NCI-H510A (cell line): ENCODE results near the gene SIAH2.

ENCODE experiments used
- DNase-seq: peaks from one replicate; lab custom pipeline; 2025; lab: John Stamatoyannopoulos, UW

The SIAH2 gene

DNA sequence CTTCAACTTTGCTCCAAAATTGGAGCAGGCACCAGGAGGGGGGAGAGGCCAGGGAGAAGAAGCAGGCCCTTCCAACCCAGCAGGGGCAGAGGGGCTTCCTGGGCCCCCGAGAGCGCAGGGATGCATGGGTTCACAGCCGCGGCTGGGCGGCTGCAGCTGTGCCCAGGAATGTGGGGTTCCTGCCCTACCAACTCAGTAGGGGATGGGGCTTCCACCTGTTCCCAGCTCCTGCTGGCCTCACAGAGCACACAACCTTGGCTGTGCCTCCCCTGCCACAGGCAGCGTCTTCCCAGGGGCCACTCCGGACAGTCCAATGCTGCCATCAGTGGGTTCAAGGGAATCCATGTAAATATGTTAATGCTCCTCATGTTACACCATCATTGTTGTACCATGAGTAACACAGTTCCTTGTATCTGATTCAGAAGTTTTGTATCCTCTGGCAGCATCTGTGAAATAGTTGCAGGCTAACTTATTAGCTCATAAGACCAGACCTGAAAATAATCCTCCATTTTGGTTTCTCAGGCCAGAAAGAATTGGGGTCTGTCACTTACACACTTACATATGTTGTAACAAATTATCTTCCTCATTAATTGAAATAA lies 12.1 kb upstream of the SIAH2 start:
- DNase-seq, result no peak

GRCh38 chr3:150773616-150774192 lies 10.7 kb upstream of the SIAH2 start:
- no peak for DNase-seq

- DNase-seq, result no peak
Observed at GRCh38 chr3:150771600-150771999, 8.6 kb upstream of the SIAH2 start.

- no peak for DNase-seq
Observed at GRCh38 chr3:150770681-150771080, 7.7 kb upstream of the SIAH2 start.

- DNase-seq, result no peak
Observed at GRCh38 chr3:150766742-150767141, 3.8 kb upstream of the SIAH2 start.

DNA sequence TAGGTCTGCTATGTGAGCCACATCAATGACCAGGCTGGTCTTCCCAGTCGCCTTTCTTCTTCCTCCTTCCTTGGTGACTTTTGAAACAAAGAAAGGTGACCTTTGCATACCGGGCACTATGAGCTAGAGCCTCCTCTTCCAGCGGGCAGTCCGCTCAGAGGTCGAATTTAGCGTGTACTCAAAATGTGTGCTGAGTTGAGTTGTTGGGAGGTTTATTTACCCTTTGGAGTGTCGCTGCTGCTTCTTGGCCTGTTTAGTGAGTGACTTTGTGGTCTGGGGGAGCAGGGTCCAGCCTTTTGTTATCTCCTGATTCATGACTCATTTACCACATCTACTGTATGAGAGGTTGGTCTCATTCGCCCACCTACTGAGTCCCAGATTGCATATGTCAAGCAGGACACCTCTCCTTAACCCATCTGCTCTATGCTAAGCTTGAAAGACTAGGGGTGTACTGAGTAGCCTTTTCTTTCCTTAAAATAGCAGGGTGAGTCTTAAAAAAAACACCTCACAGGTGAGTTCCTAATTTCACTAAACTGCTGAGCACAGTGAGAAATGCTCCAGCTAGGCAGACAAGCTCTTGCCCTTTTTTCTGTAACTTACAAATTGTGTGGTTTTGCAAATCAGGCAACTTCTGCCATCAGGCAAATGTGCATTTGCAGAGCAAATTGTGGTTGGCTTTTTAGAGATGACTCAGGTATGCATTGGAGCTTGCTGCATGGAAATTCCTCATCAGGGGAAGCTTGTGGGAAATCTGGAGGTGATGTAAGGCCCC lies 3.2 kb upstream of the SIAH2 start:
- no peak for DNase-seq

DNA sequence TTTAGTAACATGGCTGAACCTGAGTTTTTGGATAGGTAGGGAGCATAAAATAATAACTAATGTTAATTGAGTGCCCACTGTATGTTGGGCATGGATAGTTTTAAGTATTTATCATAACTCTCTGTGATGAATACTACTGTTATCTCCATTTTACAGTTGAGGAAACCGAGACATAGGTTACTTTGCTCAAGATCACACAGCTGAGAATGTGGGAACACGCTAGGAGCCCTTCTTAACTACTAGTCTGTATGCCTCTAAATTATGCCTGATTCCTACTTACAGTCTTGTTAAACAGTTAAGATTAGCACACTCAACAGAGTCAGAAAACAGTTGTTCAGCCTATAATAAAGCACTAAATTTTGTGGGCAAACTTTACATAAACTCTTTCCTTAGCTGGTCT lies 2.0 kb upstream of the SIAH2 start:
- DNase-seq, result no peak

GRCh38 chr3:150764566-150764965 lies 1.6 kb upstream of the SIAH2 start:
- no peak for DNase-seq

- DNase-seq, result peak; percentile 42
Observed at GRCh38 chr3:150763841-150764483, 993 bp upstream of the SIAH2 start.

GRCh38 chr3:150762662-150763121 lies 277 bp downstream of the SIAH2 start:
- DNase-seq, result peak; percentile 48

DNA sequence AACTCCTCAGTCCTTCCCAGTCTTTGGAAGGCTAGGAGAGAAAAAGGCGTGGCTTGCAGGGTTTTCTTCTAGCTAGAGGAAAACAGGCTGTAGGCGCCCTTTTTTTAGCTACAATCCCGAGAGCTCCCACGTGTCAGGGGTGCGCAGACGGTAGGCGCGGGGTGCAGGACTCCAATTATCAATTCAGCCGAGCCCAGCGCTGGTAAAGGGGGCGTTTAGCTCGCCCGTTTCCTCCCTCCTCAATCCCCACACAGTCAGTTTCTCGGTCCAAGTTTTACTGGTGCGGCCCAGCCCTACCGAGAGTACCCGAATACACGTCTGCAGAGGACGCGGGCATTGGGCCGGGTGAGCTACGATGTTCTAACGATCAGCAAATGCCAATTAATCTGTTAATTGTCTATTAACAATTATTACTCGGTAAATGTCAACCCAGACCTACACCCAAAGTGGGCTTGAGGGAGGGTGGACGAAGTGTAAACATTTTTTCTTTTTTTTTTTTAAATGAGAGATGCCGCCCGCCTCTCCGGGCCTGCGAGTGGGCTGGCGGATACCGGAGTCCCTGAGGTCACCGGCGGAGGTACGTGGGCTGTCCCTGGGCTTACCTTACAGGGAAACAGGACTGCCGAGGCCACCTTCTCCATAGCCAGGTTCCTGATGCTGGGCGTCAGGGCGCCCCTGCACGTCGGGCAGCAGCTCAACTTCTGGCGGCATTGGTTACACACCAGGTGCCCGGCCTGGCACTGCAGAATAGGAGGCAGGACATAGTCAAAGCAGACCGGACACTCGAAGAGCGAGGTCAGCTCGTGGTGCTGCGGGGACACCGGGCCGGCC lies 923 bp downstream of the SIAH2 start:
- no peak for DNase-seq

GRCh38 chr3:150760431-150761200 lies 2.4 kb downstream of the SIAH2 start:
- no peak for DNase-seq

DNA sequence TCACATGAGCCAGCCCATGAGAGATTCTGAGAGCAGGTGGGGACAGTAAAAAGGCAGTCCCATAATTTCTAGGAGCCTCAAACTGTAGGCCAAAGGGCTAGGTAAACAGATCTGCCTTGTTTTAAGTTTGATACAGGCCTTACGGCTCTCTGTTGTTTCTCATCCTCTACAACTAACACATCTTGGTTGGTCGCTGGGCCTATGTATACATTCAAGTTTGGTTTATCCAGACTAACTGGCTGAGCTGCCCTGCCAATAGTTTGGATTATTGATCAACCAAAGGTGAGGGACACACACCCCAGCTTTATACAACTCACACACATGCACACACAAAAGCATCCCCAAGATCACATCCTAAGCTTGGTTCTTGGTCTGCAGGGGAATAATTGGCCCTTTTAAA lies 3.0 kb downstream of the SIAH2 start:
- DNase-seq, result no peak

DNA sequence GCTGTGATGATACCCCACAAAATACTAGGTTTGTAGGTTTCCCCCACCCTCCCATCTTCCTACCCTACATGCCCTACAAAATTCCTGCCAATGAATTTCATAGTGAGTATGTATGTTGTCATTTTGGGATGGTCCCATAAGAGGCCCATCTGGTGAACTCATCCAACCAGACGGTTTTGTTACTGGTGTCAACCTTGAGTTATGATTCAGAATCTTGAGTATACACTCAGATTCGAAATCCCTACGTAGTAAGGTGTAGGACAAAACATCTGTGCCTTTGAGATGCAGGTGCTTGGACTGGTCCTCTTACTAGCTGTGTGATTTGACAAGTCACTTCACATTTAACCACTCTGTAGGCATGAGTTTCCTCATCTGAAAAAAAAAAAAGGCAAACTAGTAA lies 3.6 kb downstream of the SIAH2 start:
- no peak for DNase-seq

DNA sequence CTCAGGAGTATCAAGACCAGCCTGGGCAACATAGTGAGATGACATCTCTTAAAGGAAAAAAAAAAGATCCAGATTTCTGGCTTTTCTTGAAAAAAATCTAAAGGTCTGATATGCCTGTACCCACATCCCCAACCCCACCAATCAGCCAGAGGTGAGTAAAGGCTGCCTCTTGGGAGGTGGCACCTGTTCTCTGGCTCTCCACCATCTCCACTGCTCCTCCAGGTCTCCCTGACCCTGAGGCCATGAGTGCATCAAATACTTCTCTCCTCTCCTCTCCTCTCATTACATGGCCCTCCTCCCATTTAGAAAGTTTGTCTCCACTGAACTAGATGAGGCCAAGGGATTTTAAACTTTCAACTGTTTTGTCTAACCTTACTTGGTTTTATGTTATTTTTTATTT lies 5.2 kb downstream of the SIAH2 start:
- no peak for DNase-seq

DNA sequence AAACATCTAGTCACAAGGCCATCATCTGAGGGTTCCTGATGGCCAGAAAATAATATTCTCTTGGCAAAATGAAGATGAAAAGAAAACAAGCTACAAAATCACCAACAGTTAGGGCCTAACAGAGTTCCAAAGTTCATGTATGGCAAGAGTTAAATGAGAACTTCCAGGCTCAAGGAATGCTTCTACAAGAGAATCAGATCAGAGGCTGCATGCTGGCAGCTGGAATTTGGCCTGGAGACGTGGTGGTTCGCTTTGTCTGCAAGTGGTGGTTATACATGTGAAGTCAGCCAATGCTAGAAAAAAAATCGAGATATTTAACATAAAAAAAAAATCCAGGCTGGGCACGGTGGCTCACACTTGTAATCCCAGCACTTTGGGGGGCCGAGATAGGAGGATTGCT lies 5.6 kb downstream of the SIAH2 start:
- DNase-seq, result no peak

GRCh38 chr3:150756491-150757059 lies 6.4 kb downstream of the SIAH2 start:
- no peak for DNase-seq

GRCh38 chr3:150755902-150756301 lies 7.1 kb downstream of the SIAH2 start:
- DNase-seq, result no peak

DNA sequence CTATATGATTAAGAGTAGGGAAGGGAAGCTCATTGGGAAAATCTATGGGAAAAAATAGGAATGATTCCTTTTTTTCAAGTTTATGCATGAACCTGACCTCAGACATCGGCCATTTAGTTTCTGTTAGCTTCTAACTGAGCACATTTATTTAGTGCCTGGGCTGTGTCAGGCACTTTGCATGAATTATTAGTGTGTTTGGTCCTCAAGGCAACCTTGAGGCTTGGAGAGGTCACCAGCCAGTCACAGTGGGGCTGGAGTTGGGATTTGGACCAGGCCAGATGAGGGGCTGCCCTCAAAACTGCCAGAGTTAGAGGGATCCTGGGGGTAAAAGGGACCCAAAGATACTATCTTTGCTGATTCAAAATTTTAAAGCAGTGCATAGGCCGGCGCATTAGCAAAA lies 8.1 kb downstream of the SIAH2 start:
- DNase-seq, result no peak

DNA sequence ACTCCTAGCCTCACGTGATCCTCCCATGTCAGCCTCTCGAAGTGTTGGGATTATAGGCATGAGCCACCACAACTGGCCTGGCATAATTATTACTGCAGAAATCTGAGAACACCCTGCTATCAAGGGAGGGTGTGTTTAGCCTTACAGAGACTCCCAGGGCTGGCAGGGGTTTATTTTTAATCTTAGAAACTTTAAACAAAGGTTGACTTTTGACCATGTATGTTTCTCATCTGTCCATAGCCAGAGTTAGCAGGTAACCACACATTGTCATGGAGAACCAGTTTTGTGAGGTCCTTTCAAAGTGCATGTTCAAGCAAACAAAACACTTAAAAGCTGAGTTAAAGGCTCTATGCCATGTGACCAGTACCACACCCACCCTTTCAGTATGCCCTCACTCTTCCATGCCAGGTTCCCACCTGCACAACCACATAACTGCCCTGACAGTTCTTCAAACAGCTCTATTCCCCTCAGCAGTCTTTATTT lies 11.1 kb downstream of the SIAH2 start:
- peak; percentile 71 for DNase-seq

DNA sequence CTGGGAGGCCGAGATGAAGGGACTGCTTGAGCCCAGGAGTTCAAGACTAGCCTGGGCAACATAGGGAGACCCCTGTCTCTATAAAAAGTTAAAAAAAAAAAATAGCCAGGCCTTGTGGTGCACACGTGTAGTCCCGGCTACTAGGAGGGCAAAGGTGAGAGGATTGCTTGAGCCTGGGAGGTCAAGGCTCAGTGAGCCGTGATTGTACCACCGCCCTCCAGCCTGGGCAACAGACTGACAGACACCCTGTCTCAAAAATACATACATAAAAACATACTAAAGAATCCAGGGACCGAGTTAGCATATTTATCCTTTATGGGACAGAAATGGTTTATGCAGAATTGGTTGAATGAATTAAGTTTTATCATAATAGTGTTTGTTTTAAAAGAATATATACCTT lies 13.7 kb downstream of the SIAH2 start:
- DNase-seq, result no peak
